Right lobe of liver (tissue), 6 donors: ENCODE measurements around the gene CACNG4. TPM values are rescaled to one million over a fixed set of nuclear protein-coding genes. Genes with fewer than 3 reads are reported as not detected.
"Not testable (repeated sequence)": the region's sequence is repeated elsewhere in the genome, so short reads cannot be mapped to it uniquely, and the experiment has no call there.

ENCODE experiments used
- ATAC-seq, 4 donors: fragments of 200-7000 bp; cut with Tn5 transposase; one replicate each; pipeline ENCODE4 v1.9.1; 2020; ENCODE audit warnings: mild to moderate bottlenecking in 4 of 4, moderate library complexity in 4 of 4
- DNase-seq, 3 donors: peaks; one replicate each; pipeline ENCODE4 v3.0.0-alpha.2; 2020
- H3K27ac ChIP-seq, 3 donors: fragments of 200-600 bp; one replicate each; pipeline ENCODE4 v1.8.0; 2022
- H3K27me3 ChIP-seq, 2 donors: fragments of 200-600 bp; one replicate each; pipeline ENCODE4 v1.8.0; 2022
- H3K36me3 ChIP-seq, 4 donors: fragments of 200-600 bp; sonication (generic) in 1 of 4; one replicate each; pipeline versions ENCODE4 v1.5.1 to v1.8.0; 2017 to 2022; ENCODE audit warnings: control low read depth in 1 of 4
- H3K4me1 ChIP-seq, 4 donors: fragments of 200-600 bp; sonication (generic) in 1 of 4; one replicate each; pipeline versions ENCODE4 v1.5.1 to v1.8.0; 2017 to 2022; ENCODE audit warnings: control low read depth in 1 of 4
- H3K4me3 ChIP-seq, 3 donors: fragments of 200-600 bp; one replicate each; pipeline ENCODE4 v1.8.0; 2022
- H3K9me3 ChIP-seq, 4 donors: fragments of 200-600 bp; sonication (generic) in 1 of 4; one replicate each; pipeline versions ENCODE4 v1.5.1 to v1.8.0; 2017 to 2022; ENCODE audit warnings: control low read depth in 1 of 4
- POLR2A ChIP-seq: fragments of 450-650 bp; IDR thresholded peaks from one replicate; pipeline ENCODE4 v1.6.1; 2017; ENCODE audit warnings: antibody characterized with exemption, mild to moderate bottlenecking
- WGBS: methylation state at CpG from one replicate; pipeline ENCODE4 v1.1.6; 2018; ENCODE audit warnings: low coverage, low lambda C conversion rate; ENCODE audit not compliant: insufficient coverage; ENCODE audit errors: missing lambda C conversion rate; 5-methylcytosine and 5-hydroxymethylcytosine counted together
- intact Hi-C, 2 donors: fragments of 100-400 bp; cut with DNase I; formaldehyde crosslinking; loops; one replicate each; pipeline versions ENCODE4 v1.11.2 to v1.14.1; 2022
- total RNA-seq, 6 experiments: library from RNA; depleted of rRNA in 2 of 6; stranded (reverse); fragments of >200 nt in 2 of 6; fragmentation: NEBNext Ultra II Directional in 3 of 6; extraction: Animal tissue kit (Norgen Biotek cat#: 25700) in 3 of 6; gene quantifications; one replicate each; pipeline versions ENCODE4 v1.1.0 to v1.2.4, GENCODE V29; 2016 to 2023
- TF ChIP-seq, protein P1 (sequence below), 4 donors: fragments of 200-600 bp in 3 of 4; fragments of 450-650 bp in 1 of 4; IDR thresholded peaks; one replicate each; pipeline versions ENCODE4 v1.5.1 to v1.8.0; 2016 to 2022; ENCODE audit warnings: antibody characterized with exemption in 4 of 4, mild to moderate bottlenecking in 2 of 4
- donor health status: DM: no; HTN: yes; CAD: no.
- donor health status: DM: no; HTN: no; CAD: no.
- donor health status: DM: no; HTN: no; CAD: no.
- donor health status: DM: no; HTN: yes; CAD: no.
- donor health status: DM: no; HTN: yes; CAD: no.

CACNG4 gene
- total RNA-seq, 6 experiments from 2014 or later = not detected

DNA sequence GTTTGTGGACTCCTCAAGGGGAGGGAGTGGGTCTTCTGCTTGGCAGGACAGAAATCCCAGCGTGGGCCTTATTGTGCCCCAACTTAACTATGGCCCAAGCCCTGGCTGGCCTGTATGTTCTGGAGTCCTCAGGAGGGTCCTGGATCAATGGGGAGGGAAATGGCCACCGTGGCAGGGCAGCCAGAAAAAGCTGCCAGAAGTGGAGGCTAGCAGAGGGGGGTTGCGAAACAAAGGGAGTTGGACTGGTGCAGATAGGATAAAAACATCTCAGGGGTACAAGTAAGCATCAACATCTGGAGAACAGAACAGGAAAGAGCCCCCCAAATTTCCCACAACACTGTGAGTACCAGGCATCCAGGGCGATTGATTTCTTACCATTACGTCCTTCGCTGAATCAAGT is 76.1 kb downstream of the CACNG4 start:
- intact Hi-C loops = no loop called here
- DNase-seq = no peak

DNA sequence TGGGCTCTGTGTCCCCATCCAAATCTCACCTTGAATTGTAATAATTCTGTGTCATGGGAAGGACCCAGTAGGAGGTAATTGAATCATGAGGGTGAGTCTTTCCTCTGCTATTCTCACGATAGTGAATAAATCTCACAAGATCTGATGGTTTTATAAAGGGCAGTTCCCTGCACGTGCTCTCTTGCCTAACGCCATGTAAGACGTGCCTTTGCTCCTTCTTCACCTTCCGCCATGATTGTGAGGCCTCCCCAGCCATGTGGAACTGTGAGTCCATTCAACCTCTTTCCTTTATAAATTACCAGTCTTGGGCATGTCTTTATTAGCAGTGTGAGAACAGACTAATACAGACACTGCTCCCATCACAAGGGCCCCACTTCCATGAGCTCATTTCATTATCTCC is 76.6 kb downstream of the CACNG4 start:
- intact Hi-C loops, H3K9me3 ChIP-seq, H3K27ac ChIP-seq, DNase-seq, H3K36me3 ChIP-seq, ATAC-seq, H3K27me3 ChIP-seq, H3K4me1 ChIP-seq, H3K4me3 ChIP-seq: not testable (repeated sequence)
- WGBS = 80% methylated on average over 4 of the region's 5 CpGs

More for the DNA sequence above, 76.1 kb downstream of the CACNG4 start:
- Histone ChIP-seq H3K36me3 (no peaks in the 10 kb centered on the region), H3K27ac (no peak overlapping the region), H3K4me3 (no peak overlapping the region), H3K4me1 (no peaks in the 10 kb centered on the region), H3K9me3 (no peaks in the 10 kb centered on the region), H3K27me3 (no peaks in the 10 kb centered on the region)
- WGBS = 66% methylated on average over 3 of the region's 6 CpGs
- no peak for ATAC-seq
- TF ChIP-seq, protein P1, sequence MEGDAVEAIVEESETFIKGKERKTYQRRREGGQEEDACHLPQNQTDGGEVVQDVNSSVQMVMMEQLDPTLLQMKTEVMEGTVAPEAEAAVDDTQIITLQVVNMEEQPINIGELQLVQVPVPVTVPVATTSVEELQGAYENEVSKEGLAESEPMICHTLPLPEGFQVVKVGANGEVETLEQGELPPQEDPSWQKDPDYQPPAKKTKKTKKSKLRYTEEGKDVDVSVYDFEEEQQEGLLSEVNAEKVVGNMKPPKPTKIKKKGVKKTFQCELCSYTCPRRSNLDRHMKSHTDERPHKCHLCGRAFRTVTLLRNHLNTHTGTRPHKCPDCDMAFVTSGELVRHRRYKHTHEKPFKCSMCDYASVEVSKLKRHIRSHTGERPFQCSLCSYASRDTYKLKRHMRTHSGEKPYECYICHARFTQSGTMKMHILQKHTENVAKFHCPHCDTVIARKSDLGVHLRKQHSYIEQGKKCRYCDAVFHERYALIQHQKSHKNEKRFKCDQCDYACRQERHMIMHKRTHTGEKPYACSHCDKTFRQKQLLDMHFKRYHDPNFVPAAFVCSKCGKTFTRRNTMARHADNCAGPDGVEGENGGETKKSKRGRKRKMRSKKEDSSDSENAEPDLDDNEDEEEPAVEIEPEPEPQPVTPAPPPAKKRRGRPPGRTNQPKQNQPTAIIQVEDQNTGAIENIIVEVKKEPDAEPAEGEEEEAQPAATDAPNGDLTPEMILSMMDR (IDR thresholded peaks at IDR 0.05) = no peak
- no peak for TF ChIP-seq POLR2A

- DNase-seq = no peak
- H3K27ac ChIP-seq = no peak overlapping the region
- TF ChIP-seq POLR2A = no peak
- TF ChIP-seq, protein P1 (IDR thresholded peaks at IDR 0.05) = no peak
- no peak overlapping the region for H3K4me3 ChIP-seq
- intact Hi-C loops = no loop called here
- H3K9me3 ChIP-seq = no peaks in the 10 kb centered on the region
- H3K27me3 ChIP-seq = no peaks in the 10 kb centered on the region
- H3K4me1 ChIP-seq = no peaks in the 10 kb centered on the region
- no peak for ATAC-seq
- WGBS = 65% methylated on average over 4 of the region's 7 CpGs
- no peaks in the 10 kb centered on the region for H3K36me3 ChIP-seq
These were observed 77.0 kb downstream of the CACNG4 start for GRCh38 chr17:67041531-67041930.

DNA sequence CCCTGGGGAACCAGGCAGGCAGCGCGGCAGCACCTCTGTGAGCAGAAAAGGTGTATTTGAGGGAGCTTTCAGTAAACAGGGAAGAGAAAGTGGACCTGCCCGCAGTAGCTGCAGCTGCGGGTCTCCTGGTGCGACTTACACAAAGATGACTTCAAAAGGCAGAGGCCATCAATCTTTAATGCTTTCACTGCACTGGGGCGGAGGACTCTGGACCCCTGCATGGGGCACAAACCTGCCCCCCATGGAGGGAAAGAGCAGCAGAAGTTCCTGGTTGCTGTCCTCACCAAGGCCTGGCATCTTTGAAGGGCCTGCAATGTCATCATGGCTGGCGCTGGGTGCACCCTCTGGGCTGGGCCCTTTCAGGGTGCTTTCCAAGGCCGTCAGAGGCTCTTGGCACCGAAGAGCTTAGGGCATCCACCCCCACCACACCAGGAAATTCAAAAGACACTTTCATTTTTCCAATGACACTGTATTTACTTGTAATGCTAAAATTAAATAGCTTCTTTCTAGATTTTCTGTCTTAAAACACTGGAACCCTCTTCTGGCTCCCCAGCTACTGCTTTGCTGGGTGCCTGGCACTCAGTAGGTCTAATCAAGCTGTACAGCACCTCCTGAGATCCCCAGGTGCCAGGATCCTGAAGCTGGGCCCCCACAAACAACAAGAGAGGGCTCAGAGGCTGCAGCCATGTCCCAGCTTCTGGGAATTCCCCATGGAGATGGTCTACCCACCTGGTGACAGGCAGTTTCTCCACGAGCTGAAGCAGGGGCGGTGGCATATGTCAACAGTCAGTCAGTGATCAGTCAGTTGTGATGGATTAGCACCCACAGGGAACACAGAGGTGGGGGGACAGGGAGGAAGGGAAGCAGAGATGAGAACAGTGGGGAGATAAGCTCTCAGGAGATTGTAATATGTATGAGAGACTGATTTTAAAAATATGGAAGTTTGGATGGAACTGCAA is 77.7 kb downstream of the CACNG4 start:
- intact Hi-C loops = no loop called here
- TF ChIP-seq, protein P1 (IDR thresholded peaks at IDR 0.05) = no peak
- no peak for TF ChIP-seq POLR2A
- peak in 1 of 4 donors; percentile 56 for ATAC-seq
- H3K27ac ChIP-seq = no peak overlapping the region
- H3K4me3 ChIP-seq = no peak overlapping the region
- no peaks in the 10 kb centered on the region for H3K36me3 ChIP-seq
- H3K27me3 ChIP-seq = no peaks in the 10 kb centered on the region
- WGBS = 45% methylated on average over 4 of the region's 11 CpGs
- no peaks in the 10 kb centered on the region for H3K4me1 ChIP-seq
- DNase-seq = no peak
- no peaks in the 10 kb centered on the region for H3K9me3 ChIP-seq

DNA sequence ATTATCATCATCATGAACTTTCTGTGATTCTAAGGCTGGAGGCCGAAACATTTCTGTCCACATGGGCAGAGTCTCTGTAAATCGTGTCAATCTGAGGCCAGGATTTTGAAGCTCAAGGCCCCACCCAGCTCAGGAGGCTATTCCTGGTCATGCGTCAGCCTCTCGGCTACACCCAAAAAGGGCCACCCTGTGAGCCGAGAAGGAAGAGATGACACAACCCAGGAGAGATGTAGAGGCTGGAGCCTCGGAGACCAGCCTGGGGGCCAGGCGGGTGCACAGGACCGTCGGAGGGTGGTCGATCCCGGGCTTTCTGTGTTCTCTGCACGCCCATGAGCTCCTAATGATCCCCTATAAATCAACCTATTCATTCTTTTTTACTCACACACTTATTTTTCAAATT is 78.8 kb downstream of the CACNG4 start:
- no peaks in the 10 kb centered on the region for H3K36me3 ChIP-seq
- no peak overlapping the region for H3K27ac ChIP-seq
- H3K4me3 ChIP-seq = no peak overlapping the region
- 85% methylated on average over 6 of the region's 12 CpGs for whole genome bisulfite sequencing
- ATAC-seq = no peak
- DNase-seq = no peak
- intact Hi-C loops = no loop called here
- no peaks in the 10 kb centered on the region for H3K9me3 ChIP-seq
- H3K4me1 ChIP-seq = no peaks in the 10 kb centered on the region
- TF ChIP-seq, protein P1 (IDR thresholded peaks at IDR 0.05) = no peak
- TF ChIP-seq POLR2A = no peak
- H3K27me3 ChIP-seq = no peaks in the 10 kb centered on the region
